GM19468 (cell line): ENCODE data around the gene SIN3A.
"Not testable (repeated sequence)": the region's sequence is repeated elsewhere in the genome, so short reads cannot be mapped to it uniquely, and the experiment has no call there.

Source experiments
- ATAC-seq: cut with Tn5 transposase; IDR thresholded peaks from one replicate; pipeline ENCODE4 v1.9.1; 2021; ENCODE audit warnings: mild to moderate bottlenecking, moderate library complexity, moderate number of reproducible peaks; ENCODE audit not compliant: unreplicated experiment; ENCODE audit errors: extremely low read depth

SIN3A gene

DNA sequence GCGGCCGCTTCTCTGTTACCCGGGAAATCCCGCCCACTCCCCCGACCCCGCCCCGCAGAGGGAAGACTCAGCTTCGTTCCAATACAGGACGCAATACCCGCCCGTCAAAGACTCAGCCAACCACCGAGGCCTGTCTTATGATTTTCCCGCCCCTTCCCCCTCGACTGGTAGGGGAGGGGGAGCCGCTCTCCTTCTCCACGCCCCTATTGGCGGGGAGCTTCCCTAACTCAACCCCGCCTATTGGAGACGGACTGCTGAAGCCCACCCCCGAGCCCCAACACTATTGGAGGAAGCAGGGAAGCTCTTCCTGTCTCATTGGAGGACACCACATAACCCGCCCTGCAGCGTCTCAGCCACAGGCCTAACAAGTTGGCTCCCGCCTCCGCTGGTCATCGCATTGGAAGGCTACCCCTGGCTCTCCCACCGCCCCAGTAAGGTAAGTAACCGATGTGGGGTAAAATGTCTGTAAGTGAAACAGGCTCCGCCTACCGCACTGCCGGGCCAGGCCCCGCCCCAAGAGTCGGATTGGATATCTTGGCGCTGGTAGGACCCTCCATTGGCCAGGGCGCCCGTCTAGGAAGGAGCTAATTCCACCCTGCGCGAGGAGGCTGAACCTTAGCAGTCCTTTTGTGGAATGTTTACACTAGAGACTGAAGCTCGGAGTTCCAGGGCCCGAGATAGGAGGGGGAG, at the start of gene SIN3A:
Gene SIN3A, minus strand, starts transcription at position 17 of the 690 bp plus-strand sequence. CDS start 21,315 bp downstream, outside the sequence.
- ATAC-seq, result peak; percentile 20

DNA sequence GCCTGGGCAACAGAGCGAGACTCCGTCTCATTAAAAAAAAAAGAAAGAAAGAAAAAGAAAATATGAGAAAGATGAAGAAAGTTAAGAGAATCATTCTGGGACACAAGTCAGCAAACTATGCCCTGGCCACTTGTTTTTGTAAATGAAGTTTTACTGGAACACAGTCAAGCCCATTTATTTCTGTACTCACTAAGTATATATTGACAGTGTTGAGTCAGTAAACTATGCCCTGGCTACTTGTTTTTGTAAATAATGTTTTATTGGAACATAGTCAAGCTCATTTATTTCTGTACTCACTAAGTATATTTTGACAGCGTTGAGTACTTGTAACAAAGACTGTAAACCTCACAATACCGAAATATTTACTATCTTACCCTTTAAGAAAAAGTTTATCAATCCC, 42.2 kb upstream of the SIN3A start:
- ATAC-seq, result no peak

DNA sequence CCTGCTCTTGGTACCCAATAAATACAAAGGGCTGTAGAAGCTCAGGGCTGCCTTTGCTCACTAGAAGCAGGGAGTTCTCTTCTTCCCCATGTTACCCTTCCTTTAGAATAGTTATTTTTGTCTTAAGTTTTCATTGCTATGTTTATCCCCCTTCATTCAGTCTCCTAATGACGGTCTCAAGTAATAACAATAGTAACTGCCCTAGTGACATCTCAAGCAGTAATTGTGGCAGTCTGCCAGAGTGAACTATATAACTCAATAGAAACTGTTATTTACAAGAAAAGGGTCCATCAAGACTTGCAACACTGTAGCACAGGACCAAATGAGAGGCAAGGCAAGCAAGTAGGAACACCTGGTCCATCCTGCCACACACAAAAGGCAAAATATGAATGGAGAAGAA, 32.5 kb upstream of the SIN3A start:
- ATAC-seq, result no peak

DNA sequence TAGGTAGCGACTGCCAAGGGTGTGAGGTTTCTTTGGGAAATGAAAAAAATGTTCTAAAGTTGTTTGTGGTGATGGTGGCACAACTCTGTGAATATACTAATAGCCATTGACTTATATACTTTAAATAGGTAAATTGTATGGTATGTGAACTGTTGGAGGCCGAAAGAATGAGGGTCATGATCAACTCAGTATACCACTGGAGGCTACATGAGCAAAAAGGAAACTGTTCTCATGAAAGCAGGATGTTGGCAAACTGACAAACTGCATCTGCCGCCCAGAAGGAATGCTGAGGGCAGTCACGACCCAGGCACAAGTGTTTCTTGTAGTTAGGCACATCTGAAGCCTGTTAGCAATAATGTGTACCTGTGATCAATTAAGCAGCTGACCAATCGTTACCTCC, 32.1 kb upstream of the SIN3A start:
- not testable (repeated sequence) for ATAC-seq

DNA sequence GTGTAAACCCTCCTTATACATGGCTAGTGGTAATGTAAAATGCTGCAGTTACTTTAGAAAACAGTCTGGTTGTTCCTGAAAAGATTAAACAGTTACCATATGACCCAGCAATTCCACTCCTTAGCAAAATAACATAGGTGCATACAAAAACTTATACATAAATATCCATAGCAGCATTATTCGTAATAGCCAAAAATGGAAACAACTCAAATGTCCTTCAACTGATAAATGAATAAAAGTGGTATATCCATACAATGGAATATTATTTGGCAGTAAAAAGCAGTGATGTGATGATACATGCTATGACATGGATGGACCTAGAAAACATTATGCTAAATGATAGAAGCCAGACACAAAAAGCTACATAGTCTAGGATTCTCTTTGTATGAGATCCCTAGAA, 31.6 kb upstream of the SIN3A start:
- ATAC-seq, result no peak

DNA sequence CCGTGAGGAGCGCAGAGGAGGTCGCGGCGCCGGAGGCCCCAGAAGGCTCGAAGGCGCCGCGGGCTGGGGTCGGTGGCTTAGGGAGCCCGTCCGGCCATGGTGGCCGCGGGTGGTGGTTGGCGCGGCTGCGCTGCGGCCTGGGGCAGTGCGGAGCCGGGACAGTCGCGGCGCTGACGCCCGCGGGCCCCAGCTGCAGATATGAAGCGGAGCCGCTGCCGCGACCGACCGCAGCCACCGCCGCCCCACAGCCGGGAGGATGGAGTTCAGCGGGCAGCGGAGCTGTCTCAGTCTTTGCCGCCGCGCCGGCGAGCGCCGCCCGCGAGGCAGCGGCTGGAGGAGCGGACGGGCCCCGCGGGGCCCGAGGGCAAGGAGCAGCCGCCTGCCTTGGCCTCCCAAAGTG, 29.0 kb upstream of the SIN3A start:
- ATAC-seq, result not testable (repeated sequence)

DNA sequence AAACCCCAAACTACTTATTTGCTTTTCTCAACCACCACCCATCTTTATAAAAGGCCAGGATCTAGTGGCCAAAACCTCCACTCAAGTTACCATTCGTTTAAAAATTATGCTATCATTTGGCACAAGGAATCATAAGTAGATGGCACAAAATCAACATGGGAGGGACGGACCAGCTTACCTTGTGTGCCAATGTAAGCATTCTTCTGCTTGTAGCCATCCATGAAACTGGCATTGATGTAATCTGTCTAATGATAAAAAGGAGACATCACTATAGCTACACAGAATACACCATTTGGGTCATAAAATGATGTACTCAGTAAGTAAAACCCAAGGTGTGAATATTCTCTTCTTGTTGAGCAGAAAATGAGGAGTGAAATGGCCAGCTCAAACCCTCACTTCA, 28.2 kb upstream of the SIN3A start:
- ATAC-seq, result no peak

DNA sequence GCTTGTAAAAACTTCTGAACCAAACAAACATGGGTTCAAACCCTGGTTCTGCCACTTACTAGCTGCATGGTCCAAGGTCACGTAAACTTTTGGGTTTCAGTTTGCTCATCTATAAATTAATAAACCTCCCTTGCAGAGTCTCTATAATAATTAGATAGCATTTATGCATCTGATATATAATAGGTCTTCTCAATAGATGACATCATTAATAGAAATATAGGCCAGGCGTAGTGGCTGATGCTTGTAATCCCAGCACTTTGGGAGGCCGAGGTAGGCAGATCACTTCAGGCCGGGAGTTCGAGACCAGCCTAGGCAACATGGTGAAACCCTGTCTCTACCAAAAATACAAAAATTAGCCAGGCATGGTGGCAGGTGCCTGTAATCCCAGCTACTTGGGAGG, 25.6 kb upstream of the SIN3A start:
- ATAC-seq, result not testable (repeated sequence)

DNA sequence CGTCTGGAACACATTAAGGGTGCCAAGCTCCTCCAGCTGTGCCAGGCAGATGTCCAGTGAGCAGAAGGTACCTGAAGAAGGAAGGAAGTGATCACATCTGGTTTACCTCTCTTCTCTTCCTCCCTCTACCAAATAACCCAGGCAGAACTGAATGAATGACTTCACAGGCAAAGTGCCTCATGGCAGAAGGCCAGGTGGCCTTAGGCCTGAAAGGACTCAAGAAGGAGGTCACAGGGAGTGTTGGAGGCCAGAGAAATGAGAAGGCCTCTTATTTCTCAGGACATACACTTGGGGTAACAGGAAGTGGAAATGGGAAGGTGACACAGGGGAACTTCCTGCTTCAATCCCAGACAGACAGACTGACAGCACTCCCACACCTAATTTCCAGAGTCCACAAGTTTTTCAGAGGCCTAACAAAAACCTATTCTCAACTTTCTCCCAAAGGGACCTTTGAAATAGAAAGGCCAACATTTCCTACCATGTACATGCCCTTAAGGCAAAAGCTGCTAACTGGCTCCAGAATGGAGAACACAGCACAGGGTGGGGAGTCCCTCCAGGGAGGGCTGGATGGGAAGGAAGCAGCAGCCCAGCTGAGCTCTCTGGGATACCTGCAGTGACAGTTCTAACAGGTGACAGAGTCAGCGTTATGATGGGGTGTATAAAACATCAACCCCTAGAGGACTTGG, 17.6 kb upstream of the SIN3A start:
- no peak for ATAC-seq

DNA sequence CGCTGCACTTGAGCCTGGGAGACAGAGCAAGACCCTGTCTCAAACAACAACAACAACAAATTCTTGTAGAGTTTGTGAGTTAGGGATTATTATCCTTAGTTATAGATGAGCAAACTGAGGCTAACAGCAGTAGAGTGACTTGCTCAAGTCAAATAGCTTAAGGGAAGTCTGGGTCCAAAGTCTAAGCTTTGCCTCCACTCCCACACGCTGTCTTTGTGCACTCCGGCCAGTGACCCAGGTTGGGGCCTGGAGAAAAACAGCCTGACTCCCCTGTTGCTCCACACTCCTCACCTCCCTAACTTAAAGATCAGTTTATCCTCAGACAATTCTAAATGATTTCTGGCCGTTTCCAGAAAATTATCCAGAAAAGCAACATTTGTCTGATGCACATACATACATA, 9.2 kb upstream of the SIN3A start:
- no peak for ATAC-seq

DNA sequence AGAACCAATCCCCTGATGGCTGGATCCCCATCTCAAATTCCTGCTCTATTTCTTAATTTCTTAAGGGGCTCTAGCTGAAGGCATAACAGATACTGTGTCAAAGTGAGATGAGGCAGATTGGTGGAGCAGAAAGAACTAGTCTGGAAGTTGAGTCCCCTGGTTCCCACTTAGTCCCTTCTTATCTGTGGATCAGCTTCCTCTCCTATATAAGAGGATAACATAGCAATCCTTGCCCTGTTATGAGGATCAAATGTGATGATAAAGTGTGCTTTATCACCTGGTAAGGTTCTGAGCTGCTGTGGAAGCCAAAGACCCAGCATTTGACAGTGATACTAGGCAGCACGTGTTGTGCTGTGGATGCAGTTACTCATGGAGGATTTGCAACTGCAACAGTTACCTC, 8.1 kb upstream of the SIN3A start:
- ATAC-seq, result no peak

DNA sequence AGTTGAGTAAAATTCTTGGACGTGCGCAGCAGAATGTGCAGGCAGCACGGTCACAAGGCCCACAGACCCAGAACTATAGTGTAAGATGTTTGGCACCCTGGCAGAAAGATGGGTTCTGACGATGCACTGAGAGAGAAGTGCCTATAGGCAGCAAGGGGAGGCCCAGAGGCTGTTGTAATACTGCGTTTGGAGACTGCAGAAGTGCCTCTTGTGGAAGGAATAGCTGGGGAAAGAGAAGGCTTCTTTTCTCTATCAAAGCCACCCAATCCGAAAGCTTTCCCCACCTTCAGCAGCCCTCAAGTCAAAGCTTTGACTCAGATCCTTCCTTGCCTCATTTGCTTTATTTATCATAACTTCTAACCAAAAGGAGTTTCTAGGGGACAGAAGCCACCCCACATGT, 5.2 kb upstream of the SIN3A start:
- no peak for ATAC-seq

DNA sequence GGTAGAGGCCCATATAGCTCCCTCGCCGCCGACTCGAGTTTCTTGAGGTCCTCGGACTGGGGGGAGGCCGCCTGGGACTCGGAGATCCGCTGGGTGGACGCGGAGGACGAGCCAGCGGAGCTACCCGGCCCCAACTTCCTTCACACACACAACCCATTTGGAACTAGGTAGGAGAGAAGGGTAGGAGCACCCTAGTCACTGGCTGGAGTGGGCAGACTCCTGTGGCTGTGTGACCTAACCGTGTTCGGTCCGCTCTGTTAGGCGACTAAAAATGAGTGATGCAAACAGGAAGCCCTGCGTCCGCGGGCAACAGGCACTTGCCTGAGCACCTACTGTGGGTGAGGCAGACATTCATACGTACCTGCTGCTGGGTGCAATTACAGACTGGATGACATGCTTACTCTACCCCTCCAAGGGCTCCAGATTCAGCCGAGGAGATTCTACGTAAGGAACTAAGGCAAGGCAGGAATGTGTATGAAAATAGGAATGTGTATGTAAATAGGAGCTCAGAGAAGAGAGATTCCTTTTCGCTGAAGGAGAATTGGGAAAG, 4.6 kb upstream of the SIN3A start:
- ATAC-seq, result no peak

DNA sequence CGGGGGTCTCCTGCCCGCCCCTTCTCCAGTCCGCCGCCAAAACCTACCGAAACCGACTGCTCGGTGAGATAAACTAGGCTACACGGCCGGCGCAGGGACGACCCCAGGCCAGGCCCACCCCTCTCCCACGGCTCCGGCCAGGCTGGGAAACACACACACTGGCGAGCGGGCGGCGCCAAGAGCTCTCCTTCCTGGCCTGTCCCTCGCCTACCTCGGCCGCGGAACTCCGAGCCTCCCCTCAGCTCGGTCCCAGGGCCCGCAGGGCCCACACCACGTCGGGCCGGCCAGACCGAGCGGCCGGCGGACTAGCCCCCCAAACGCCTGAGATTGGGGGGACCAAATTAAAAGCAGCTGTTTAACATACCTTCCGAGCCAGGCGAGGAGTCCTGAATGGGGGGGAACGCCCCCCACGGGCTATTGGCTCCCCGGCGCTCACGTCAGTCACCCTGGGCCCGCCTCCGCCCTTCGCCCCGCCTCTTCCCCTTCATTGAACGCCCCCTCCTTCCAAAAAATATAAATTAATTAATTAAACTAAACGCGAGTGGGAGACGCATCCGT, 4.0 kb upstream of the SIN3A start:
- no peak for ATAC-seq

DNA sequence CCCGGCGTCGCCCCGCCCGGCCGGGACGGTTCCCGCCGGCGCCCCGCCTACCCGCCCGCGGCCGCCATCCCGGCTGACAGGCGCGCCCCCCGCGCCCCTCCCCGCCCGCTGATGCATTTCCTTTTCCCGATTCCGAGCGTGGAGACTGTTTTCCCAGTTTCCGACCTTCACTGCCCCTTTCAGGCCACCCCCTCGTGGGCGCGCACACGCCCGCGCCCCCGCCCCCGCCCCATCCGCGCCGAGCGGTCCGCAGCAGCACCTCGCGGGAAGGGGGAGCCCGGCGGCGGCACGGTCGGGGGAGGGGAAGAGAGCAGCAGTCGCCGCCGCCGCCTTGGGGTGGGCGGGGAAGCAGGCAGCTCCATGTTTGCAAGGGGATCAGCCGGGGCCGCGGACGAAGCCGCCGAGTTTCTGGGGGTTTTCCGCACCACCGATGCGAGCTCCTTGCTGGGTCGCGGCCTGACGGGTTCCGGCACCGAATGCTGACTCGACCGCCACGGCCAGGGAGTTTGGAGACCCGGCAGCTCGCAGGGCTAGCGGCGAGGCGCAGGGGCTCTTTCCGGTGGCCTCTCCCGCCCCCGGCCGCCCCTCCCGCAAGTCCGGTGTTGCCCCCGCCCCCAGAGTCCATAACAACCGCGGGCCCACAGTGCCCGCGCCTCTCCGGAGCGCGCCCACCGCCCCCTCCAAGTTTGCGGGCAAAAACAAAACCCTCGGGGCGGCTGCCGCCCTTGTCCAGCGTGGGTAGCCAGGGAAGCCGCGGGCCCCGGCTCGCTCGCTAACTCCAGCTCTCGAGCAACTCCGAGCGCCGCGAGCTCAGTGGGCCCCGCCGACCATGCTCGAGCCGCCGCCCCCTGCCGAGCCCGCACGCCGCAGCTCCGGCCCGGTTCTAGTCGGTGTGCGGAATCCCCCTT, 3.2 kb upstream of the SIN3A start:
- ATAC-seq, result no peak

DNA sequence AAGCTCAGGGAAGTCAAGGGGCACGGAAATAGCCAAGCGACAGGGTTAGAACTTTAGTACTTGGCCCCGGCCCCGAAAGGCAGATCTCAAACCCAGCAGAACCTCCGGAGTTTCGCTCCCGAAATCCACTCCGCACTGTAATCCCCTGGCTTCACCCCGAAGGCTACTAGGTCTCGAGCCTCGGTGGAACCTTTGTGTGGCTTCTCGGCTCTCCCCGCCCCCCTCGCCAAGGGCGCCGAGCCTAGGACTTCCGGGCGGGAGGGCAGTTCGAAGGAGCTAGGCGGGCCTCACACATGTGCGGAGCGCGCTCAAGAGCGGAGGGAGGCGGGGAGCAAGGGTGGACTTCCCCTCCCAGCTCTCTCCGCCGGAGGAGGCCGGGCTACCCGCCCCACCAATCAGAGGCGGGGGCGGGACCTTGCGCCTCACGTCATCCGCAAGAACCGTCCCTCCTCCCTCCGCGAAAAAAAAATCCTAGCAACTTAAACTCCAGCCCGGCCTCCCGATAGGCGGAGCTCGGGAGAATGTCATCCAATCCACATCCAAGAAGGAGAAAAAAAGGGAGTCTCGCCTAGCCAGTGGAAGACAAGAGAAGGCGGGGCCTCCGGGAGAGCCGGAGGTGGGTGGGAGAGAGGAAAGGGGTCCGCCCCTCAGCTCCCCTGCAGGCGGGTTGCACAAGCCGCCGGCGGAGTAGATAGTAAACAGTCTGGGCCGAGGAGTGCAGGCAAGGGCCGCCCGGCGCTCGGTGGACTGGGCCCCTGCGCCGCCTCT, 2.4 kb upstream of the SIN3A start:
- peak; percentile 12 for ATAC-seq

DNA sequence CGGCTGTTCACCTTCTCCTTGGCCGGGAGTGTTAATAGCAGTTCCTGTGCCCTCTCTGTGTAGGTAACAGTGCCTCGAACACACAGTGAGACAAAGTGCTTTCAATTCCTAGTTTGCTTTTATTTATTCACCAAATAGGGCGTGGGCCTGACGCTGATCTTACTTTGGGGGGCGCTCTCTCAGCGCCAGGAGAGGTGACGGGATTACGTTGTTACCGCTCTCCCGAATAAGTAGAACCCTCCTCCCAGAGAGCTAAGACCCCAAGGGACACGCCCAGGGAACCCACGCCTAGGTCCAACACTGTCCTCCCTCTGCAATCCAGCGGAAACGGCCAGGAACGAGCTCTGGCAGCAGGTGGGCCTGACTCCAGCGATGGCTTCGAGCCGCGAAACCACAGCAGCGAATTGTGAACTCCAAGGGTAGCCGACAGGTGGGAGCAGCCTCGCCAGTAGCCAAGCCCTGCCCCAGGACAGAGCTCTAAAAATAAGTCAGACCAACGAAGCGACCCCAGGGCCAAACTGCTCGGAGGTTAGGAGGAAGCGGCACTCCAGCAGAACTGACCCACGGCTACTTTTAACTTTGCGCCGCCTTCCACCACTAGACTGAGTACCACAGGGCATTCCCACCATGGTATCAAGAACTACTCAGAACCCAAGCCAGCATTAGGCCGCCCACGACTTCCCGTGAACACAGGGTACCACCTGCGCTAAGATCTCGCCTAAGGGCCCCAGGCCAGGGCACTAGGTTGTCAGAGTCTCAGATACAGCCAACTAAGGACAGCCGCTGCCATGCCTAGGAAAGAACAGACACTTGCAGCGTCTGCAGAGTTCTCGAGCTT, 1.6 kb upstream of the SIN3A start:
- ATAC-seq, result no peak

DNA sequence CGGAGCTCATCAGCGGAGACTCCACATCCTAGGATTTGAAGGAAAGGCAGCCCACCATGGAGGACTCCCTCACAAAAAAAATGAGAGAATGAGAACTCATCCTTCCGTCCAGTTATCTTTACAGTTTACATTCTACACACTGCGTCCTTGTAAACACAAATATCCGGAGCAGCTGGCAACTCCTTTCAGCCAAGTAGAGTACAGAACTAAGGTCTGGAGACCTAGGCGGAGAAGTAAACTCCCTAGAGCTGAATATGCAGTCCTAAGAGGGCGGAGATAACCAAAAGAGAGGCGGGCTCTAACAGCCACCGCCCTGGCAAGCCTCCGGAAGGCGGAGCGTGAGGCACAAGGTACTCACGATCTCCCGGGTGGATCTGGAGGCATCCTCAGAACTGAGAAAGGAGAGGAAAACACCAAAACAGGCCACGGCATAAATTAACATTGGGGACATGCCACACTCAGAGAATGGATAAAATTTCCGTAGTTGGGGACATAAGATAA, 924 bp upstream of the SIN3A start:
- ATAC-seq, result no peak
